MM.1S (cell line): ENCODE measurements around the gene ZNF546.
A peak's percentile ranks its signal among the peaks of the same experiment; 100 is the strongest.

ENCODE experiments used
- DNase-seq: peaks from one replicate; pipeline ENCODE4 v3.0.0-alpha.2; 2015
- H2AFZ ChIP-seq: fragments of 300-600 bp; sonication (generic); 2 replicates; pipeline ENCODE4 v1.6.0; 2016; ENCODE audit warnings: antibody characterized with exemption, low read length
- H3F3A ChIP-seq: fragments of 300-600 bp; sonication (generic); 2 replicates; pipeline ENCODE4 v1.6.1; 2016; ENCODE audit warnings: mild to moderate bottlenecking, antibody characterized with exemption, low read length, moderate library complexity, mixed read lengths; ENCODE audit not compliant: insufficient read depth
- H3K27ac ChIP-seq: fragments of 300-600 bp; sonication (generic); 2 replicates; pipeline ENCODE4 v1.5.1; 2016; ENCODE audit warnings: mild to moderate bottlenecking, low read length
- H3K27me3 ChIP-seq: fragments of 300-600 bp; sonication (generic); replicated peaks from 2 replicates; pipeline ENCODE4 v1.6.0; 2016; ENCODE audit warnings: low read length; ENCODE audit not compliant: insufficient read depth
- H3K36me3 ChIP-seq: fragments of 300-600 bp; sonication (generic); replicated peaks from 2 replicates; pipeline ENCODE4 v1.6.1; 2016; ENCODE audit warnings: mild to moderate bottlenecking, low read length, mixed read lengths; ENCODE audit not compliant: insufficient read depth
- H3K4me1 ChIP-seq: fragments of 300-600 bp; sonication (generic); 2 replicates; pipeline ENCODE4 v1.6.1; 2016; ENCODE audit warnings: low read length, mixed read lengths
- H3K4me2 ChIP-seq: fragments of 300-600 bp; sonication (generic); 2 replicates; pipeline ENCODE4 v1.6.0; 2016; ENCODE audit warnings: low read depth, low read length
- H3K4me3 ChIP-seq: fragments of 300-600 bp; sonication (generic); 2 replicates; pipeline ENCODE4 v1.5.1; 2016; ENCODE audit warnings: low read length, mixed read lengths
- H3K79me2 ChIP-seq: fragments of 300-600 bp; sonication (generic); 2 replicates; pipeline ENCODE4 v1.6.1; 2016; ENCODE audit warnings: mixed run types, low read length, mixed read lengths
- H3K9ac ChIP-seq: fragments of 300-600 bp; sonication (generic); 2 replicates; pipeline ENCODE4 v1.6.1; 2016; ENCODE audit warnings: low read length, mixed read lengths
- H3K9me2 ChIP-seq: fragments of 300-600 bp; sonication (generic); replicated peaks from 2 replicates; pipeline ENCODE4 v1.6.1; 2016; ENCODE audit warnings: mild to moderate bottlenecking, low read length, mixed read lengths; ENCODE audit not compliant: insufficient read depth
- H3K9me3 ChIP-seq: fragments of 300-600 bp; sonication (generic); replicated peaks from 2 replicates; pipeline ENCODE4 v1.6.1; 2016; ENCODE audit warnings: mild to moderate bottlenecking, low read length, mixed read lengths; ENCODE audit not compliant: insufficient read depth
- H4K20me1 ChIP-seq: fragments of 300-600 bp; sonication (generic); 2 replicates; pipeline ENCODE4 v1.6.1; 2016; ENCODE audit warnings: mild to moderate bottlenecking, low read length, moderate library complexity, mixed read lengths; ENCODE audit not compliant: insufficient read depth
- CTCF ChIP-seq: fragments of 300-600 bp; sonication (generic); IDR thresholded peaks from 2 replicates; pipeline ENCODE4 v1.5.1; 2016; ENCODE audit warnings: antibody characterized with exemption, low read length, mixed read lengths
- EZH2 ChIP-seq: fragments of 300-600 bp; sonication (generic); optimal IDR thresholded peaks from 2 replicates; pipeline ENCODE3; 2017; ENCODE audit warnings: low read depth, mild to moderate bottlenecking, antibody characterized with exemption, low read length, mixed read lengths
- EZH2phosphoT487 ChIP-seq: fragments of 300-600 bp; sonication (generic); IDR thresholded peaks from 2 replicates; pipeline ENCODE4 v1.6.1; 2018; ENCODE audit warnings: antibody characterized with exemption, low read length

ZNF546 gene

GRCh38 chr19:40056505-40056904 is 59.6 kb downstream of the ZNF546 start:
- Histone ChIP-seq H4K20me1 (no peaks in the 10 kb centered on the region), H3K27ac (peak overlapping the region; percentile 28; the same call in 1 of the 2 replicates), H3K79me2 (peaks cover 47% of the 10 kb centered on the region), H3K9me2 (no peaks in the 10 kb centered on the region), H3F3A (no peaks in the 10 kb centered on the region), H3K36me3 (no peaks in the 10 kb centered on the region), H3K4me1 (0 out of 2 replicates have a peak, but pooled peaks cover 6% of the 10 kb centered on the region), H3K9me3 (no peaks in the 10 kb centered on the region), H2AFZ (peak overlapping the region; percentile 96), H3K4me3 (peak overlapping the region; percentile 97), H3K27me3 (no peaks in the 10 kb centered on the region), H3K4me2 (peak overlapping the region; percentile 93), H3K9ac (peak overlapping the region; percentile 72)
- TF ChIP-seq CTCF (no peak), EZH2phosphoT487 (no peak), EZH2 (no peak)
- no peak for DNase-seq

GRCh38 chr19:40057166-40057565 is 60.3 kb downstream of the ZNF546 start:
- TF ChIP-seq EZH2phosphoT487: no peak
- no peaks in the 10 kb centered on the region for H3K36me3 ChIP-seq
- H3K9me3 ChIP-seq: no peaks in the 10 kb centered on the region
- no peak for DNase-seq
- no peaks in the 10 kb centered on the region for H3K27me3 ChIP-seq
- no peaks in the 10 kb centered on the region for H3F3A ChIP-seq
- no peak overlapping the region for H3K4me3 ChIP-seq
- no peak overlapping the region for H2AFZ ChIP-seq
- H3K9me2 ChIP-seq: no peaks in the 10 kb centered on the region
- H3K79me2 ChIP-seq: peaks cover 40% of the 10 kb centered on the region
- H3K4me1 ChIP-seq: 0 out of 2 replicates have a peak, but pooled peaks cover 6% of the 10 kb centered on the region
- peak overlapping the region; percentile 93 for H3K4me2 ChIP-seq
- H3K27ac ChIP-seq: no peak overlapping the region
- H3K9ac ChIP-seq: no peak overlapping the region
- no peaks in the 10 kb centered on the region for H4K20me1 ChIP-seq

GRCh38 chr19:40059624-40060023 is 62.8 kb downstream of the ZNF546 start:
- Histone ChIP-seq H3K79me2 (peaks cover 16% of the 10 kb centered on the region), H3K36me3 (no peaks in the 10 kb centered on the region), H3K9ac (no peak overlapping the region), H3K9me3 (no peaks in the 10 kb centered on the region), H3K4me2 (no peak overlapping the region), H3K4me1 (0 out of 2 replicates have a peak, but pooled peaks cover 6% of the 10 kb centered on the region), H4K20me1 (no peaks in the 10 kb centered on the region), H3K27me3 (no peaks in the 10 kb centered on the region), H3F3A (no peaks in the 10 kb centered on the region), H2AFZ (no peak overlapping the region), H3K4me3 (no peak overlapping the region), H3K9me2 (no peaks in the 10 kb centered on the region), H3K27ac (no peak overlapping the region)
- DNase-seq: no peak
- no peak for TF ChIP-seq CTCF

GRCh38 chr19:40070058-40070457 is 73.2 kb downstream of the ZNF546 start:
- Histone ChIP-seq H4K20me1 (no peaks in the 10 kb centered on the region), H3K9ac (no peak overlapping the region), H3K27me3 (no peaks in the 10 kb centered on the region), H3K4me2 (no peak overlapping the region), H3K36me3 (peaks cover 4% of the 10 kb centered on the region; the same call in 1 of the 2 replicates), H3K27ac (no peak overlapping the region), H3K79me2 (no peaks in the 10 kb centered on the region), H3F3A (no peaks in the 10 kb centered on the region), H3K4me1 (no peaks in the 10 kb centered on the region), H2AFZ (no peak overlapping the region), H3K9me2 (no peaks in the 10 kb centered on the region), H3K4me3 (no peak overlapping the region), H3K9me3 (no peaks in the 10 kb centered on the region)
- TF ChIP-seq EZH2 (no peak), EZH2phosphoT487 (no peak), CTCF (no peak)
- no peak for DNase-seq
